GM04504 (cell line): ENCODE results near the gene TEKT5.
"Not testable (repeated sequence)": the region's sequence is repeated elsewhere in the genome, so short reads cannot be mapped to it uniquely, and the experiment has no call there.

Experiments
- DNase-seq: peaks from one replicate; pipeline ENCODE4 v3.0.0-alpha.2; 2012; ENCODE audit warnings: low read depth

Gene TEKT5

GRCh38 chr16:10631886-10632285, 62.8 kb downstream of the TEKT5 start:
- DNase-seq = no peak

GRCh38 chr16:10629592-10629963, 65.2 kb downstream of the TEKT5 start:
- no peak for DNase-seq

- DNase-seq = no peak
Measured at GRCh38 chr16:10625595-10626357, 69.0 kb downstream of the TEKT5 start.

- DNase-seq = no peak
Measured at GRCh38 chr16:10624527-10624926, 70.2 kb downstream of the TEKT5 start.

GRCh38 chr16:10623059-10623458, 71.7 kb downstream of the TEKT5 start:
- DNase-seq = no peak

- no peak for DNase-seq
Measured at GRCh38 chr16:10622036-10622921, 72.5 kb downstream of the TEKT5 start.

- DNase-seq = not testable (repeated sequence)
Measured at GRCh38 chr16:10621216-10621949, 73.3 kb downstream of the TEKT5 start.

- no peak for DNase-seq
Measured at GRCh38 chr16:10620120-10620519, 74.6 kb downstream of the TEKT5 start.

GRCh38 chr16:10619271-10619849, 75.4 kb downstream of the TEKT5 start:
- DNase-seq = no peak

GRCh38 chr16:10618710-10619209, 76.0 kb downstream of the TEKT5 start:
- DNase-seq = no peak

- DNase-seq = no peak
Measured at GRCh38 chr16:10617662-10618420, 76.9 kb downstream of the TEKT5 start.

GRCh38 chr16:10616756-10617640, 77.7 kb downstream of the TEKT5 start:
- no peak for DNase-seq

- no peak for DNase-seq
Measured at GRCh38 chr16:10616419-10616755, 78.3 kb downstream of the TEKT5 start.

GRCh38 chr16:10614685-10615084, 80.0 kb downstream of the TEKT5 start:
- no peak for DNase-seq

- DNase-seq = no peak
Measured at GRCh38 chr16:10613785-10614485, 80.8 kb downstream of the TEKT5 start.

GRCh38 chr16:10612649-10613179, 82.0 kb downstream of the TEKT5 start:
- no peak for DNase-seq

- no peak for DNase-seq
Measured at GRCh38 chr16:10611825-10612342, 82.8 kb downstream of the TEKT5 start.

GRCh38 chr16:10610499-10611184, 84.1 kb downstream of the TEKT5 start:
- no peak for DNase-seq

- no peak for DNase-seq
Measured at GRCh38 chr16:10609402-10609774, 85.3 kb downstream of the TEKT5 start.
